Activated CD4-positive, alpha-beta T cell treated with anti-CD3 and anti-CD28 coated beads, Interleukin-2, amount 50 U/mL, for 48 hours (primary cell): Measurements from ENCODE around the gene SPRYD4.
A peak's percentile ranks its signal among the peaks of the same experiment; 100 is the strongest.
"Not testable (repeated sequence)": the region's sequence is repeated elsewhere in the genome, so short reads cannot be mapped to it uniquely, and the experiment has no call there.

ENCODE experiments used
- DNase-seq, 2 experiments: peaks; one replicate each; pipeline ENCODE4 v3.0.0-alpha.2; 2020

Gene SPRYD4

DNA sequence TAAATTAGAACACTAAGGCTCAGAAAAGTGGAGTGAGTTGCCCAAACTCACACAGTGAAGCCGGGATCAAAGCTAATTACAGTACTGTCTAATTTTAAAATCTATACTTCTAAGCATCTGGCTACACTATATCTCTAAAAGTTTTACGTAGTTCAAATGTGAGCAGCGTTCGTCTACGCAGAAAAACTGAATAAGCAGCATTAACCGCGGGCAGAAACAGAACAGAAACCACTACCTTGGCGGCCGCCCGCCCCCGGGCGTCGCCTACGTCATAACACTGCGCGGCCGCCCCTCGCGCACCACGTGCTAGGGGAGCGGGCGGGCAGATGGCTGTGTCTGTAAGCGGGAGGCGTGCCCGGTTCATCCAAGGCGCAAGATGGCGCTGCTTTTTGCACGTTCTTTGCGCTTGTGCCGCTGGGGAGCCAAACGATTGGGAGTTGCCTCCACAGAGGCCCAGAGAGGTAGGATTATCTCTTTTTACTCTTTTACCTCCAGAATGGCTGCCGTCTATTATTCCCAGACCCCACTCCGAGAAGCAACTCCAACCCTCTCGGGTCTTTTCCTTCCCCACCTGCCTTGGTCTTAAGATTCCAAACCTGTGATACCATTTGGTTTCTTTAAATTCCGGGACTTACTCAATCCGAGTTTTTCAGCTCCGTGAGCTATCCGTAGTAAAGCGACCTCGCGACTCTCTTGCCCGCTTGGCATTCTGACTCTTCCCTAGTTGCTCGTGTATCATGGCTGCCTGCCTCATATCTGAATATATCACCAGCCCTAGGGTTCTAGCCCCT, at the start of gene SPRYD4:
Gene SPRYD4, plus strand, starts transcription at position 363 of the 791 bp plus-strand sequence. Its CDS starts 14 bp downstream, at position 377.
- peak; percentile 90 to 93 for DNase-seq

DNA sequence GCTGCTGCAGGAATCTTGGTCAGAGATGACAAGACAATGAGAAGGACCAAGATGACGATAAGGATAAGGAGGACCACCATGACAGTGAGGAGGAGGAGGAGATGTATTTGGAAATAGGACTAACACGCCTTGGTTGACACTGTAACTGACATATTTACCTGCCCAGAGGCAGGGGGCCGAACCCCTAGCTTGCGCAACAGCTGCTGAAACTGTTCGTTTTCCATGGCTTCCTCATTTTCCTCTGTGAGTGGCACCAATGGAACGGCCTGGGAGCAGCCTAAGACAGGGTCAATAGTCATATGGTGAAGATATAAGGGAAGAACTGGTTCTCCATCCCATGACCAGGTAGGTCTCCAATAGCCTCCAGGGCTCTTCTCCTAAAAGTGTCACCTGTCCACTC, 48.0 kb upstream of the SPRYD4 start:
- no peak for DNase-seq

DNA sequence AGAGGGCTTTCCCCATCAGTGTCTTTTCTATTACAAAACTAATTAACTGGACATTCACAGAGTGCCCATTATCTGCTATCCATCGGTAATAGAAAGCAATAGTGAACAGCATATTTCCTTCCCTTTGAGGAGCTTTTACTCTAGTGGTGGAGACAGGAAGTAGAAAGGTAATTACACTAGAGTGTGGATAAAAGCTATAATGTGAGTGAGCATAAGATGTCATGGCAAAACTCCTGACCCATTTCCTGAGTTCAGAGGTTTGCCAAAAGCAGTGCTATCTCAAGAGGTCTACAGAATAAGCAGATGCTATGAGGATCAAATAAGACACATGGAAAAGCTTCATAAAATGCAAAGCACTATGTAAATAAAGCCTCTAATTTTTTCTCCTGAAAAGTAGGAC, 43.2 kb upstream of the SPRYD4 start:
- no peak for DNase-seq

DNA sequence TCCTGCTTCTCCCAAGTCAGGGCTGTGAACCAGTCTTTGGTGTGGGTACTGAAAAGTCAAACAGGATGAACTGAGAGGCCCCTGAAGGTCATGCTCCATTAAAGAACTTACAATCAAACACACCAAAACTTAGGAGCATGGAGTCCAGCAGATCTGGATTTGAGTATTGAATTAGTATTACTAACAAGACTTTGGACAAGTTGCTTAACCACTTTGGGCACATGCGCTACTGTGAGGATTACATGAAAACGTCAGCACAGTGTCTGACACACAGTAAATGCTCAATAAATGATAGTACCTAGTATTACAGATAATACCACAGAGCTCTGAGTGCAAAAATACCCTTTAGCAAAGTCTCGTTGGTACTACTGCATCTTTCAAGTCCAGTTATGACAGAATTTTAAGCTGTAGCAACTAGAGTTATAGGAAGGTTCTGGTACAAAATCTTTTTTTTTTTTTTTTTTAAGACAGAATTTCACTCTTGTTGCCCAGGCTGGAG, 42.4 kb upstream of the SPRYD4 start:
- DNase-seq = no peak

DNA sequence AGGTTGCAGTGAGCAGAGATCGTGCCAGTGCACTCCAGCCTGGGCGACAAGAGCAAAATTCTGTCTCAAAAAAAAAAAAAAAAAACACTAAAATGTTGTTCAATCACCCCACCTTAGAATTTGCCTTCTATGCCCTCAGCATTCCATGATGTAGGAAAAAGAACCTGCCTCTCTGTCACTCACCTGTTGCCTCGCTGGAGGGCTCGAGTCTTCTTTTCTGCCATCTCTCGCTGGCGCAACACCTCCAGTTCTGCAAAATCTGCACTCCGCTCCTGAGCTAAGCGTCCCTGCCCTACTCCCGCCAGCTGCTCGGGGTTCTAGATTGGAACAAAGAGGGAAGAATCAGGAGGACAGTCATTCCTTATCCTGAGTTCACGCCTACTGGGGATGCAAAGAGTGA, 37.1 kb upstream of the SPRYD4 start:
- no peak for DNase-seq

DNA sequence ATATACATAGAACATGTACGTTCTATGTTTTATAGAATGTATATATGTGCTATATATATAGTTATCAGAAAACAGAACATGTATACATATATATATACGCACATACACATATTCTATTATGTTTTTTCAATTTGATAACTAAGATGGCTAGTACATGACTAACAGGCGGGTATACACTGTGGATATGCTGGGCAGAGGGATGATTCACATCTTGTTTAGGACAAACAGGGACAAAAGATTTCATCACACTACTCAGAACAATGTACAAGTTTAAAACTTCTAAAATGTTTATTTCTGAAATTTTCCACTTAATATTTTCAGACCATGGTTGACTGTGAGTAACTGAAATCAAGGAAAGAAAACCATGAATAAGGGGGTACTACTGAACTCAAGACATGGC, 36.5 kb upstream of the SPRYD4 start:
- no peak for DNase-seq

DNA sequence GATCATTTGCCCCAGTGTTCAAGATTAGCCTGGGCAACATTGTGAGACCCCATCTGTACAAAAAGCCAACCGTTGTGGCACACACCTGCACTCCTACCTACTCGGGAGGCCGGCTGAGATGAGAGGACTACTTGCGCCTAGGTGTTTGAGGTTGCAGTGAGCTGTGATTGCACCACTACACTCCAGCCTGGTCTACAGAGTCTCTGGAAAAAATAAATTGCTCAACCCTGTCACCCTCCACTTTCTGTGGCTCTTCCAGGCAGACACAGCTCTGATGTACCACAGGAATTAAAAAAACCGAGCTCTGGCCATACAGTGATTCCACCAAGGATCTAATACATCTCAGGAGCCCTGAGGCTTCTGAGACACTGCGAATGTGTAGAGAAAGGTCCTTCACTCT, 33.5 kb upstream of the SPRYD4 start:
- no peak for DNase-seq

GRCh38 chr12:56437430-56438176, 30.8 kb upstream of the SPRYD4 start:
- DNase-seq = no peak

- not testable (repeated sequence) for DNase-seq
These were observed 25.2 kb upstream of the SPRYD4 start for GRCh38 chr12:56443208-56443607.

GRCh38 chr12:56448860-56449621, 19.3 kb upstream of the SPRYD4 start, which contains the start of gene TIMELESS:
TSS of gene TIMELESS (minus strand) at chr12:56449426. CDS start at chr12:56434170, 15,256 bp downstream.
- DNase-seq = peak; percentile 84 to 90

DNA sequence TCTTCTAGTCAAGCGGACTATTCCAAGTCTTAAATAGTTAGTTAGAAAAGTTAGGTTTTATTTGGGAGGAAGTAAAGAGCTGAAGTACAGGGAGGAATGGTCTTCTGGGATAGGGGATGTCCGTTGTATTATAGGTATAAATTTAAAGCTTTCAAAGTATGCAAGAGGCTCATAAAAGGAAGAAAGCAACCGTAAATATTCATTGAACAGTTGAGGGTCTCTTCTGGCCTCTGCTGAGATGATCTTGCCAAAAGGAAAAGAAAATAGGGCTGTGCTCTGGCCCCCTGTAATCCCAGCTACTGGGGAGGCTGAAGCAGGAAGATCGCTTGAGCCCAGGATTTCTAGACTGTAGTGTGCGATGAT, 18.8 kb upstream of the SPRYD4 start:
- no peak for DNase-seq

DNA sequence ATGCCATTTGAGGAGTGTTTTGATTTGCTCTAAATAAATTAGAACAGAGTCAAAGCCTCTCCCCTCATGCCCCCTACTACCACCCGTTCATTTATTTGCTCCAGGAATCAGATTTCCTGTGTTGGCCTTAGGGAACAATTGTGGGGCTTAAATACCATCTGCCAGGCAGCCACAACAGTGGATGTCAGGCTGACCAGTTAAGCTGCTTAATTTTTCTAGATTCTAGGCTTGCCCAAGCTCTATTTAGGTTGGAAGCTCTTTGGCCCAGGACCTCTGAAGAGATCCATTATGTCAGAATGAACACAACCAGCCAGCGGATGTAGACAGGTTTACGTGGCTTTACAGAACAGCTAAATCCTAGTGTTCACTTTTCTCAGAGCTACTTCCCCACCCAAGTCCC, 18.1 kb upstream of the SPRYD4 start:
- no peak for DNase-seq

DNA sequence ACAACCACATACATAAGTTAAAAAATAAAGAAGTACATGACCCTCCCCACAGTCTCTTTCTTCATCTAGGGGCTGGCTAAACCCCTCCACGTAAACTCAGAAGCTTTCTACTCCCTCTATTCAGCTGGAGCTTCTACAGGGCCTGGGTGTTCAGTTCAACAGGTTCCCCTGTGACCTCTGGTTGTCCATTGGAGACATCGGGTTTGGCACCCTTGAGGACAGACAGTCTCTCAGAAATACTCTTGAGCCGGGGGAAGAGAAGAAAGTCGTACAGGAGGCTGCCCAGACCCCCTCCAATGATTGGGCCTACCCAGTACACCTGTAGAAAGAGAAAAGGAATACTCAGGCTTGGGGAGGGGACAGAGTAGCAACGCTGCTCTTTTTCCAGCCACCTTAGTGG, 17.2 kb upstream of the SPRYD4 start:
- no peak for DNase-seq

DNA sequence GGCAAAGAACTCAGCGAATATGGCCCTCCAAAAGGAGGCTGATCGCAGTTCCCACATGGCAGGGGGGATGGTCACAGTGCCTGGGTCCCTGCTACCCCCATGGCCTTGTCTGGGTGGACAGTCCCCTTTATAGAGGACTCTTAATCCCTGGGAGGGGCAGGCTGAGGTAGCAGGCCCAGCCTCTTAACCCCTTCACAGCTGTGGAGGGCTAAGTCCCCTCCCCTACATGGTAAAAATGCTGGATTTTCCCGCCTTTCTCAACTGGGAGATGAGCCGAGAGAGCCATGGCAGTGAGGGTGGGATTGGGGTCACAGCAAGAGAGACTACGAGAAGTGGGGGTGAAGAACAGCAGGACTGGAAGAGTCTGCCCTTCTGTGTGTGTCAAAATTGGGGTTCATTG, 13.8 kb upstream of the SPRYD4 start, which contains the start of gene MIP:
Gene MIP, minus strand, starts transcription at position 101 of the 400 bp plus-strand sequence. Its CDS starts 44 bp downstream, at position 57.
- no peak for DNase-seq

GRCh38 chr12:56457817-56458216, 10.6 kb upstream of the SPRYD4 start:
- no peak for DNase-seq

DNA sequence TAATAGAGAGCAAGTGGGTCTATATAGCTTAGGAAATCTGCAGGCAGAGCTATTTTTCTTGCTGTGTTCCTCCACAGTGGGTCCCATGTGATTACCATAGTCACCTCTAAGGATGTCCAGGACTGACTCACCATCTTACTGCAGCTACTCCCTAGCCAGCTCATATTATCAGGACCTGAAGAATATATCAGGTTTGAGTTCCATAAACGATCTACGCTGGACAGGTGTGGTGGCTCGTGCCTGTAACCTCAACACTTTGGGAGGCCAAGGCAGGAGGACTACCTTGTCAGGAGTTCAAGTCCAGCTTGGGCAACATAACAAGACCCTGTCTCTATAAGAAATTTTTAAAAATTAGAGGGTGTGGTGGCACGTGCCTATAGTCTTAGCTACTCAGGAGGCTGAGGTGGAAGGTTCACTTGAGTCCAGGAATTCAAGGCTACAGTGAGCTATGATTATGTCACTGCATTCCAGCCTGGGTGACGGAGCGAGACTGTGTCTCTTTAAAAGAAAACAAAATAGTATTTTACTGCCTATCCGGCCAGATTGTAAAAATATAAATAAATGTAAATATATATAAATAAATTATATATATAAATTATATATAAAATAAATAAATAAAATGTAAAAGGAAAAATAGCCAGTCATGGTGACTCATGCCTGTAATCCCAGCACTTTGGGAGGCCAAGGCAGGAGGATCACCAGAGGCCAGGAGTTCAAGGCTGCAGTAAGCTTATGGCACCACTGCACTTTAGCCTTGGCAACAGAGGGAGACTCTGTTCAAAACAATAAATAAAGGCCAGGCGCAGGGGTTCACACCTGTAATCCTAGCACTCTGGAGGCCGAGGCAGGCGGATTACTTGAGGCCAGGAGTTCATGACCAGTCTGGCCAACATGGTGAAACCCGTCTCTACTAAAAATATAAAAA, 6.9 kb upstream of the SPRYD4 start:
- DNase-seq = no peak

DNA sequence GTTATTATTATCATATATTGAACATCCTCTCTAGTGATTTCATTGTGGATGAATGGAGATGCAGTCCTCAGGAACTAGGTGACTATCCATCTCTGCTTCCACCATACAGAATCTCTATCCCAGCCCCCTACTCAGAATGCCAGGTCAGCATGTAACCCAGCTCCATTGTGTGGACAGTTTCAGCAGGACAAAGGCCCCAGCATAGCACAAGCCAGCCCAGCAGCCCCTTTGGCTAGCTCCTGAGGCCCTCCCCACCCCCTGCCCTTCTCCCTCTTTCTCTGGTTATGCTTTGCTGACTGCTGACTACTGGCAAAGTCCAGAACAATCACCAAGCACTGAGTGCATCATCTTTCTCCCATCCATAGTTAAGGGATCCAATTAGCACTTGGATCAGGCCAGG, 5.8 kb upstream of the SPRYD4 start:
- DNase-seq = no peak

- peak; percentile 17 to 20 for DNase-seq
These were observed 891 bp downstream of the SPRYD4 start for GRCh38 chr12:56469007-56469930.

GRCh38 chr12:56474389-56474788, 6.0 kb downstream of the SPRYD4 start:
- DNase-seq = no peak

GRCh38 chr12:56476143-56476542, 7.8 kb downstream of the SPRYD4 start:
- DNase-seq = no peak

GRCh38 chr12:56476972-56477432, 8.6 kb downstream of the SPRYD4 start:
- no peak for DNase-seq
